Hepatocyte (in vitro differentiated cells): ENCODE results near the gene KIAA1614. TPM values are rescaled to one million over a fixed set of nuclear protein-coding genes. Genes with fewer than 3 reads are reported as not detected.

Source experiments
- DNase-seq: peaks from one replicate; pipeline ENCODE4 v3.0.0-alpha.2; 2016; ENCODE audit warnings: low spot score
- H2AFZ ChIP-seq: fragments of 200-600 bp; sonication (generic); 2 replicates; pipeline ENCODE4 v1.6.0; 2016; ENCODE audit warnings: antibody characterized with exemption, mild to moderate bottlenecking
- H3K27ac ChIP-seq: fragments of 200-600 bp; sonication (generic); 2 replicates; pipeline ENCODE4 v1.5.1; 2016; ENCODE audit warnings: mild to moderate bottlenecking
- H3K27me3 ChIP-seq: fragments of 200-600 bp; sonication (generic); 2 replicates; pipeline ENCODE4 v1.6.1; 2016
- H3K36me3 ChIP-seq: fragments of 200-600 bp; sonication (generic); replicated peaks from 2 replicates; pipeline ENCODE4 v1.5.1; 2016; ENCODE audit warnings: low read depth; ENCODE audit not compliant: insufficient read depth
- H3K4me1 ChIP-seq: fragments of 200-600 bp; sonication (generic); 2 replicates; pipeline ENCODE4 v1.5.1; 2016; ENCODE audit warnings: mild to moderate bottlenecking, moderate library complexity; ENCODE audit not compliant: insufficient read depth
- H3K4me2 ChIP-seq: fragments of 200-600 bp; sonication (generic); 2 replicates; pipeline ENCODE4 v1.6.0; 2016
- H3K4me3 ChIP-seq: fragments of 200-600 bp; sonication (generic); 2 replicates; pipeline ENCODE4 v1.5.1; 2016; ENCODE audit warnings: mild to moderate bottlenecking
- H3K79me2 ChIP-seq: fragments of 200-600 bp; sonication (generic); 2 replicates; pipeline ENCODE4 v1.6.0; 2017; ENCODE audit warnings: mild to moderate bottlenecking
- H3K9me2 ChIP-seq: fragments of 200-600 bp; sonication (generic); replicated peaks from 2 replicates; pipeline ENCODE4 v1.6.0; 2017; ENCODE audit warnings: mild to moderate bottlenecking; ENCODE audit not compliant: insufficient read depth
- H3K9me3 ChIP-seq: fragments of 200-600 bp; sonication (generic); 2 replicates; pipeline ENCODE4 v1.5.1; 2016; ENCODE audit warnings: low read depth, mild to moderate bottlenecking
- H4K20me1 ChIP-seq: fragments of 200-600 bp; sonication (generic); 2 replicates; pipeline ENCODE4 v1.6.0; 2016; ENCODE audit warnings: mild to moderate bottlenecking; ENCODE audit not compliant: insufficient read depth, poor library complexity, severe bottlenecking
- CTCF ChIP-seq: fragments of 200-600 bp; sonication (generic); IDR thresholded peaks from 2 replicates; pipeline ENCODE4 v1.5.1; 2016; ENCODE audit warnings: antibody characterized with exemption, mild to moderate bottlenecking; ENCODE audit not compliant: poor library complexity
- EZH2 ChIP-seq: fragments of 200-600 bp; sonication (generic); IDR thresholded peaks from 2 replicates; pipeline ENCODE4 v1.6.1; 2016; ENCODE audit warnings: antibody characterized with exemption, mild to moderate bottlenecking, borderline replicate concordance
- EZH2phosphoT487 ChIP-seq: fragments of 200-600 bp; sonication (generic); IDR thresholded peaks from one replicate; pipeline ENCODE4 v1.6.1; 2018; ENCODE audit warnings: antibody characterized with exemption, mild to moderate bottlenecking, low read depth, moderate library complexity; ENCODE audit not compliant: unreplicated experiment, severe bottlenecking
- WGBS: methylation state at CpG from one replicate; pipeline ENCODE4 v1.1.6; 2016; ENCODE audit warnings: low lambda C conversion rate; ENCODE audit errors: missing lambda C conversion rate; 5-methylcytosine and 5-hydroxymethylcytosine counted together
- polyA plus RNA-seq: library from polyadenylated mRNA; unstranded; fragments of >200 nt; fragmentation: Nextera tagmentation; extraction: Ambion mirVana; gene quantifications from 2 replicates; pipeline ENCODE4 v1.2.1, GENCODE V29; 2016
- total RNA-seq: library from RNA; depleted of rRNA; stranded (reverse); fragments of >200 nt; gene quantifications from 2 replicates; pipeline ENCODE4 v1.2.3, GENCODE V29; 2014

KIAA1614 gene
- total and polyA plus RNA-seq, 2 experiments from 2014 or later = 2.5 to 2.6 TPM

- H3K27me3 ChIP-seq = no peaks in the 10 kb centered on the region
- WGBS = 90% methylated on average over 3 of the region's 3 CpGs
- no peaks in the 10 kb centered on the region for H3K9me2 ChIP-seq
- H3K27ac ChIP-seq = no peak overlapping the region
- H4K20me1 ChIP-seq = no peaks in the 10 kb centered on the region
- TF ChIP-seq EZH2 (no peak), EZH2phosphoT487 (no peak), CTCF (no peak)
- H3K9me3 ChIP-seq = no peaks in the 10 kb centered on the region
- H3K4me2 ChIP-seq = no peak overlapping the region
- H3K36me3 ChIP-seq = no peaks in the 10 kb centered on the region
- no peak overlapping the region for H2AFZ ChIP-seq
- H3K4me3 ChIP-seq = no peak overlapping the region
- DNase-seq = no peak
- H3K4me1 ChIP-seq = no peaks in the 10 kb centered on the region
- no peaks in the 10 kb centered on the region for H3K79me2 ChIP-seq
Observed at GRCh38 chr1:180939711-180940103, 27.0 kb downstream of the KIAA1614 start.

- Histone ChIP-seq H3K79me2 (no peaks in the 10 kb centered on the region), H3K9me2 (no peaks in the 10 kb centered on the region), H2AFZ (no peak overlapping the region), H3K4me1 (no peaks in the 10 kb centered on the region), H3K9me3 (no peaks in the 10 kb centered on the region), H3K4me3 (no peak overlapping the region), H3K36me3 (no peaks in the 10 kb centered on the region), H3K27ac (no peak overlapping the region), H3K27me3 (no peaks in the 10 kb centered on the region), H4K20me1 (no peaks in the 10 kb centered on the region), H3K4me2 (no peak overlapping the region)
- no peak for DNase-seq
- TF ChIP-seq EZH2phosphoT487 (no peak), CTCF (no peak), EZH2 (no peak)
- 99% methylated on average over 5 of the region's 5 CpGs for WGBS
Observed at GRCh38 chr1:180940445-180940844, 27.7 kb downstream of the KIAA1614 start.

- WGBS = 81% methylated on average over 20 of the region's 20 CpGs
- H2AFZ ChIP-seq = no peak overlapping the region
- no peaks in the 10 kb centered on the region for H4K20me1 ChIP-seq
Observed at GRCh38 chr1:180941518-180942275, 29.0 kb downstream of the KIAA1614 start.

More at GRCh38 chr1:180941518-180942275, 29.0 kb downstream of the KIAA1614 start:
- Histone ChIP-seq H3K9me3 (no peaks in the 10 kb centered on the region), H3K27me3 (no peaks in the 10 kb centered on the region), H3K36me3 (no peaks in the 10 kb centered on the region), H3K4me3 (no peak overlapping the region), H3K9me2 (no peaks in the 10 kb centered on the region), H3K4me2 (no peak overlapping the region), H3K79me2 (no peaks in the 10 kb centered on the region), H3K27ac (no peak overlapping the region), H3K4me1 (no peaks in the 10 kb centered on the region)
- TF ChIP-seq EZH2 (no peak), EZH2phosphoT487 (no peak), CTCF (no peak)
- no peak for DNase-seq
